Measurements from ENCODE around the gene NECTIN1.

Gene NECTIN1

GRCh38 chr11:119694334-119694733 is 34.7 kb downstream of the NECTIN1 start:
- Histone ChIP-seq H3K27me3 (ENCODE audit: insufficient read depth, low read length) (no peaks in the 10 kb centered on the region), H3K79me1 (ENCODE audit: low read length) (peaks cover 13% of the 10 kb centered on the region), H2AFZ (ENCODE audit: insufficient read depth, low read length, poor library complexity) (no peak overlapping the region), H2BK12ac (ENCODE audit: low read length) (no peak overlapping the region), H3K4ac (ENCODE audit: low read depth, low read length) (no peak overlapping the region), H4K8ac (ENCODE audit: low read depth, low read length) (no peak overlapping the region), H4K91ac (ENCODE audit: low read depth, low read length) (no peak overlapping the region), H3K4me1 (ENCODE audit: control insufficient read depth in 1 of 2, insufficient read depth in 2 of 2, low read length in 2 of 2) (peaks cover 12 to 14% of the 10 kb centered on the region in 2 experiments), H3K14ac (ENCODE audit: low read length) (no peak overlapping the region), H3K4me3 (ENCODE audit: low read depth, low read length) (no peak overlapping the region), H3K9ac (ENCODE audit: low read length) (no peak overlapping the region), H3K4me2 (ENCODE audit: low read length) (no peak overlapping the region), H3K36me3 (ENCODE audit: control insufficient read depth in 1 of 2, insufficient read depth in 2 of 2, low read length in 2 of 2) (no peaks in the 10 kb centered on the region), H4K12ac (ENCODE audit: low read depth, low read length) (no peak overlapping the region), H3K23ac (ENCODE audit: low read length) (no peak overlapping the region), H2AK5ac (ENCODE audit: low read length) (no peak overlapping the region), H3K79me2 (ENCODE audit: control insufficient read depth, insufficient read depth, low read length, poor library complexity) (peaks cover 3% of the 10 kb centered on the region), H3K18ac (ENCODE audit: low read length) (no peak overlapping the region), H3K27ac (ENCODE audit: low read depth, low read length) (no peak overlapping the region), H2BK120ac (ENCODE audit: insufficient read depth, low read length, poor library complexity) (no peak overlapping the region), H3K9me3 (ENCODE audit: insufficient read depth, low read depth, low read length) (no peaks in the 10 kb centered on the region), H2BK5ac (ENCODE audit: low read depth, low read length, poor library complexity) (no peak overlapping the region)
- no peak for DNase-seq
- WGBS (ENCODE audit: extremely low coverage, insufficient coverage, insufficient read length), result no CpG with 5 or more reads among the region's 3 CpGs

- H3K4me2 ChIP-seq (ENCODE audit: low read length), result no peak overlapping the region
- no CpG with 5 or more reads among the region's 7 CpGs for WGBS (ENCODE audit: extremely low coverage, insufficient coverage, insufficient read length)
Measured at GRCh38 chr11:119693253-119693815, 35.7 kb downstream of the NECTIN1 start.

GRCh38 chr11:119692540-119692820 is 36.5 kb downstream of the NECTIN1 start:
- Histone ChIP-seq H4K12ac (ENCODE audit: low read depth, low read length) (no peak overlapping the region), H4K91ac (ENCODE audit: low read depth, low read length) (no peak overlapping the region), H3K27me3 (ENCODE audit: insufficient read depth, low read length) (no peaks in the 10 kb centered on the region), H3K14ac (ENCODE audit: low read length) (no peak overlapping the region), H2AK5ac (ENCODE audit: low read length) (no peak overlapping the region), H3K4me2 (ENCODE audit: low read length) (no peak overlapping the region), H2BK5ac (ENCODE audit: low read depth, low read length, poor library complexity) (no peak overlapping the region), H3K4ac (ENCODE audit: low read depth, low read length) (no peak overlapping the region), H3K79me1 (ENCODE audit: low read length) (peaks cover 13% of the 10 kb centered on the region), H4K8ac (ENCODE audit: low read depth, low read length) (no peak overlapping the region), H2BK12ac (ENCODE audit: low read length) (no peak overlapping the region), H3K36me3 (ENCODE audit: control insufficient read depth in 1 of 2, insufficient read depth in 2 of 2, low read length in 2 of 2) (no peaks in the 10 kb centered on the region), H3K27ac (ENCODE audit: low read depth, low read length) (no peak overlapping the region), H3K23ac (ENCODE audit: low read length) (no peak overlapping the region), H3K4me3 (ENCODE audit: low read depth, low read length) (no peak overlapping the region), H3K9me3 (ENCODE audit: insufficient read depth, low read depth, low read length) (no peaks in the 10 kb centered on the region), H2AFZ (ENCODE audit: insufficient read depth, low read length, poor library complexity) (no peak overlapping the region), H3K9ac (ENCODE audit: low read length) (no peak overlapping the region), H3K18ac (ENCODE audit: low read length) (no peak overlapping the region), H2BK120ac (ENCODE audit: insufficient read depth, low read length, poor library complexity) (no peak overlapping the region), H3K4me1 (ENCODE audit: control insufficient read depth in 1 of 2, insufficient read depth in 2 of 2, low read length in 2 of 2) (peaks cover 12 to 14% of the 10 kb centered on the region in 2 experiments), H3K79me2 (ENCODE audit: control insufficient read depth, insufficient read depth, low read length, poor library complexity) (peaks cover 1% of the 10 kb centered on the region)
- no CpG with 5 or more reads among the region's 2 CpGs for WGBS (ENCODE audit: extremely low coverage, insufficient coverage, insufficient read length)
- DNase-seq, result no peak

More at GRCh38 chr11:119693253-119693815, 35.7 kb downstream of the NECTIN1 start:
- H3K4me3 ChIP-seq (ENCODE audit: low read depth, low read length), result no peak overlapping the region
- H2BK12ac ChIP-seq (ENCODE audit: low read length), result no peak overlapping the region
- peaks cover 12 to 14% of the 10 kb centered on the region in 2 experiments for H3K4me1 ChIP-seq (ENCODE audit: control insufficient read depth in 1 of 2, insufficient read depth in 2 of 2, low read length in 2 of 2)
- H3K27ac ChIP-seq (ENCODE audit: low read depth, low read length), result no peak overlapping the region
- no peak overlapping the region for H3K14ac ChIP-seq (ENCODE audit: low read length)
- H2BK120ac ChIP-seq (ENCODE audit: insufficient read depth, low read length, poor library complexity), result no peak overlapping the region
- H2AFZ ChIP-seq (ENCODE audit: insufficient read depth, low read length, poor library complexity), result no peak overlapping the region
- no peak overlapping the region for H3K18ac ChIP-seq (ENCODE audit: low read length)
- no peaks in the 10 kb centered on the region for H3K27me3 ChIP-seq (ENCODE audit: insufficient read depth, low read length)
- H3K36me3 ChIP-seq (ENCODE audit: control insufficient read depth in 1 of 2, insufficient read depth in 2 of 2, low read length in 2 of 2), result no peaks in the 10 kb centered on the region
- no peak for DNase-seq
- peaks cover 3% of the 10 kb centered on the region for H3K79me2 ChIP-seq (ENCODE audit: control insufficient read depth, insufficient read depth, low read length, poor library complexity)
- H3K23ac ChIP-seq (ENCODE audit: low read length), result no peak overlapping the region
- no peak overlapping the region for H4K12ac ChIP-seq (ENCODE audit: low read depth, low read length)
- H3K79me1 ChIP-seq (ENCODE audit: low read length), result peaks cover 13% of the 10 kb centered on the region
- H4K8ac ChIP-seq (ENCODE audit: low read depth, low read length), result no peak overlapping the region
- H2BK5ac ChIP-seq (ENCODE audit: low read depth, low read length, poor library complexity), result no peak overlapping the region
- no peak overlapping the region for H2AK5ac ChIP-seq (ENCODE audit: low read length)
- no peak overlapping the region for H3K4ac ChIP-seq (ENCODE audit: low read depth, low read length)
- H4K91ac ChIP-seq (ENCODE audit: low read depth, low read length), result no peak overlapping the region
- no peaks in the 10 kb centered on the region for H3K9me3 ChIP-seq (ENCODE audit: insufficient read depth, low read depth, low read length)
- no peak overlapping the region for H3K9ac ChIP-seq (ENCODE audit: low read length)

- Histone ChIP-seq H3K4me2 (ENCODE audit: low read length) (no peak overlapping the region), H3K9ac (ENCODE audit: low read length) (no peak overlapping the region), H3K36me3 (ENCODE audit: control insufficient read depth in 1 of 2, insufficient read depth in 2 of 2, low read length in 2 of 2) (no peaks in the 10 kb centered on the region), H4K91ac (ENCODE audit: low read depth, low read length) (no peak overlapping the region), H2BK5ac (ENCODE audit: low read depth, low read length, poor library complexity) (no peak overlapping the region), H2BK12ac (ENCODE audit: low read length) (no peak overlapping the region), H3K27ac (ENCODE audit: low read depth, low read length) (no peak overlapping the region), H3K18ac (ENCODE audit: low read length) (no peak overlapping the region), H4K12ac (ENCODE audit: low read depth, low read length) (no peak overlapping the region), H3K9me3 (ENCODE audit: insufficient read depth, low read depth, low read length) (no peaks in the 10 kb centered on the region), H3K4me3 (ENCODE audit: low read depth, low read length) (no peak overlapping the region), H3K79me1 (ENCODE audit: low read length) (peaks cover 13% of the 10 kb centered on the region), H3K27me3 (ENCODE audit: insufficient read depth, low read length) (no peaks in the 10 kb centered on the region), H4K8ac (ENCODE audit: low read depth, low read length) (no peak overlapping the region), H3K79me2 (ENCODE audit: control insufficient read depth, insufficient read depth, low read length, poor library complexity) (peaks cover 1% of the 10 kb centered on the region), H3K14ac (ENCODE audit: low read length) (no peak overlapping the region), H3K4ac (ENCODE audit: low read depth, low read length) (no peak overlapping the region), H3K23ac (ENCODE audit: low read length) (no peak overlapping the region), H3K4me1 (ENCODE audit: control insufficient read depth in 1 of 2, insufficient read depth in 2 of 2, low read length in 2 of 2) (peaks cover 12 to 19% of the 10 kb centered on the region in 2 experiments), H2AK5ac (ENCODE audit: low read length) (no peak overlapping the region), H2AFZ (ENCODE audit: insufficient read depth, low read length, poor library complexity) (no peak overlapping the region), H2BK120ac (ENCODE audit: insufficient read depth, low read length, poor library complexity) (no peak overlapping the region)
- WGBS (ENCODE audit: extremely low coverage, insufficient coverage, insufficient read length), result no CpG with 5 or more reads among the region's 27 CpGs
- DNase-seq, result no peak
Measured at GRCh38 chr11:119691701-119692539, 37.1 kb downstream of the NECTIN1 start.

All from trophoblast cell (in vitro differentiated cells and primary cell).